Measurements from ENCODE around the gene PHF20. TPM values are rescaled to one million over a fixed set of nuclear protein-coding genes. Genes with fewer than 3 reads are reported as not detected.

PHF20 gene
- total RNA-seq, 1 donor from 2014 or later, result 40.1 TPM

DNA sequence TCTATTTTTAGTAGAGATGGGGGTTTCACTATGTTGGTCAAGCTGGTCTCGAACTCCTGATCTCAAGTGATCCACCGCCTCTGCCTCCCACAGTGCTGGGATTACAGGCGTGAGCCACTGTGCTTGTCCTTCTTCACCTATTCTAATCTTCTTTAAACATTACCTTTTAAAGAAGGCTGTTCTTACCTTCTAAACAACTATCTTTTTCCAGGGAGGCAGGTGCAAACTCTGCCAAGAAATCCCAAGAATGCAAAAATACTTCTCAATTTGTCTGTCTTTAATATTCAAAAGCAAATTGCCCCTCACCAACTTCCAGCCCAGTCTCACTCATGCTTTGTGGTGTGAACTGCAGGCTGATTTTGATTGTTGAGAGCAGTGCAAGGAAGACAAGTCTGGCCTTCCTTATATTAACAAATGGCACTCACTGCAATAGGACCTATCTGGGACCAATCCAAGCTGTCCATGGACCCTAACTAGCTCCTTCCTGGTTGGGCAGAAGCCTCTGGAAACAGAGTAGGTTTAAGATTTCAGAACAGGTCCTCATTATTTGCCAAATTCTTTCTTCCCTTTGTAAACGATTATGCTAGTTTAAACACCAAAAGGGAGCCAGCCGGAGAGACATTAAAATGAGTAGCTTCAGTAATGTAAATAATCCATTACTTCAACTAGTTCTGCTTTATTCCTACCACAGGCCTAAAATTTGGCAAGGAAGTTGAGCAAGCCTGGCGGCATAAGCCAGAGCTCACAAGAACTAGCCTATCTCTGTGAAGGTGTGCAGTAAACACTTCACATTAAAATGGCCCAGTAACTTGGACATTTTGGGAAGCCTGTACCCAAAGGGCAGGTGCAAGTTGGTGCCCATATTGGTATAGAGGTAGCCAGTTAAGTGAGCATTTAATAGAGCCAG, 180.9 kb downstream of the PHF20 start:
- Histone ChIP-seq H3K27me3 (ENCODE audit: insufficient read depth, low read length) (no peaks in the 10 kb centered on the region), H3K4me2 (ENCODE audit: low read length) (peak overlapping the region; percentile 92), H3K9ac (ENCODE audit: low read length) (peak overlapping the region; percentile 99), H3K4me1 (ENCODE audit: insufficient read depth, low read length) (peaks cover 11% of the 10 kb centered on the region), H3K36me3 (ENCODE audit: insufficient read depth, low read length) (peaks cover 7% of the 10 kb centered on the region), H3K27ac (ENCODE audit: low read depth, low read length) (peak overlapping the region; percentile 96), H3K4me3 (ENCODE audit: insufficient read depth, low read depth, low read length) (peak overlapping the region; percentile 85), H3K79me2 (ENCODE audit: insufficient read depth, low read length) (peaks cover 23% of the 10 kb centered on the region), H2AFZ (ENCODE audit: low read depth, low read length) (no peak overlapping the region), H3K9me3 (ENCODE audit: insufficient read depth, low read depth, low read length) (no peaks in the 10 kb centered on the region), H4K20me1 (ENCODE audit: insufficient read depth, low read length) (peaks cover 22% of the 10 kb centered on the region)
- no peaks in the 10 kb centered on the region for H3K9me3 Mint-ChIP-seq (ENCODE audit: unreplicated experiment)
- peaks cover 7% of the 10 kb centered on the region for H3K4me1 Mint-ChIP-seq (ENCODE audit: low read depth, unreplicated experiment)
- no peaks in the 10 kb centered on the region for H3K27me3 Mint-ChIP-seq (ENCODE audit: low read depth, unreplicated experiment)
- DNase-seq (ENCODE audit: low read depth) (peak; percentile 29), FAIRE-seq (peak; percentile 9)
- peaks cover 5% of the 10 kb centered on the region for H3K36me3 Mint-ChIP-seq (ENCODE audit: low read depth, unreplicated experiment)
- TF ChIP-seq, protein P1, sequence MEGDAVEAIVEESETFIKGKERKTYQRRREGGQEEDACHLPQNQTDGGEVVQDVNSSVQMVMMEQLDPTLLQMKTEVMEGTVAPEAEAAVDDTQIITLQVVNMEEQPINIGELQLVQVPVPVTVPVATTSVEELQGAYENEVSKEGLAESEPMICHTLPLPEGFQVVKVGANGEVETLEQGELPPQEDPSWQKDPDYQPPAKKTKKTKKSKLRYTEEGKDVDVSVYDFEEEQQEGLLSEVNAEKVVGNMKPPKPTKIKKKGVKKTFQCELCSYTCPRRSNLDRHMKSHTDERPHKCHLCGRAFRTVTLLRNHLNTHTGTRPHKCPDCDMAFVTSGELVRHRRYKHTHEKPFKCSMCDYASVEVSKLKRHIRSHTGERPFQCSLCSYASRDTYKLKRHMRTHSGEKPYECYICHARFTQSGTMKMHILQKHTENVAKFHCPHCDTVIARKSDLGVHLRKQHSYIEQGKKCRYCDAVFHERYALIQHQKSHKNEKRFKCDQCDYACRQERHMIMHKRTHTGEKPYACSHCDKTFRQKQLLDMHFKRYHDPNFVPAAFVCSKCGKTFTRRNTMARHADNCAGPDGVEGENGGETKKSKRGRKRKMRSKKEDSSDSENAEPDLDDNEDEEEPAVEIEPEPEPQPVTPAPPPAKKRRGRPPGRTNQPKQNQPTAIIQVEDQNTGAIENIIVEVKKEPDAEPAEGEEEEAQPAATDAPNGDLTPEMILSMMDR (IDR thresholded peaks at IDR 0.05; ENCODE audit: insufficient read depth, low read depth, low read length), result no peak
- TF ChIP-seq EZH2 (IDR thresholded peaks at IDR 0.05; ENCODE audit: insufficient read depth, low read length), result no peak
- H3K4me3 Mint-ChIP-seq (ENCODE audit: unreplicated experiment), result peak overlapping the region; percentile 98
- H3K27ac Mint-ChIP-seq (ENCODE audit: unreplicated experiment), result peak overlapping the region; percentile 93

GRCh38 chr20:35953387-35954199, 181.8 kb downstream of the PHF20 start:
- Mint-ChIP-seq H3K36me3 (ENCODE audit: low read depth, unreplicated experiment) (no peaks in the 10 kb centered on the region), H3K9me3 (ENCODE audit: unreplicated experiment) (no peaks in the 10 kb centered on the region), H3K27ac (ENCODE audit: unreplicated experiment) (peak overlapping the region; percentile 94), H3K4me3 (ENCODE audit: unreplicated experiment) (peak overlapping the region; percentile 98), H3K27me3 (ENCODE audit: low read depth, unreplicated experiment) (no peaks in the 10 kb centered on the region), H3K4me1 (ENCODE audit: low read depth, unreplicated experiment) (peaks cover 7% of the 10 kb centered on the region)
- Histone ChIP-seq H3K27me3 (ENCODE audit: insufficient read depth, low read length) (no peaks in the 10 kb centered on the region), H3K79me2 (ENCODE audit: insufficient read depth, low read length) (peaks cover 23% of the 10 kb centered on the region), H3K9me3 (ENCODE audit: insufficient read depth, low read depth, low read length) (no peaks in the 10 kb centered on the region), H2AFZ (ENCODE audit: low read depth, low read length) (peak overlapping the region; percentile 65), H3K4me2 (ENCODE audit: low read length) (peak overlapping the region; percentile 92), H3K4me3 (ENCODE audit: insufficient read depth, low read depth, low read length) (peak overlapping the region; percentile 85), H3K4me1 (ENCODE audit: insufficient read depth, low read length) (peaks cover 11% of the 10 kb centered on the region), H4K20me1 (ENCODE audit: insufficient read depth, low read length) (peaks cover 22% of the 10 kb centered on the region), H3K9ac (ENCODE audit: low read length) (peak overlapping the region; percentile 99), H3K27ac (ENCODE audit: low read depth, low read length) (peak overlapping the region; percentile 96), H3K36me3 (ENCODE audit: insufficient read depth, low read length) (peaks cover 5% of the 10 kb centered on the region)
- FAIRE-seq (no peak), DNase-seq (ENCODE audit: low read depth) (peak; percentile 37)
- TF ChIP-seq, protein P1 (IDR thresholded peaks at IDR 0.05; ENCODE audit: insufficient read depth, low read depth, low read length), result no peak
- no peak for TF ChIP-seq EZH2 (IDR thresholded peaks at IDR 0.05; ENCODE audit: insufficient read depth, low read length)

Measured in astrocyte (in vitro differentiated cells and primary cell).